Raji (cell line): ENCODE measurements around the gene TUBB6.

Experiments used
- POLR2A ChIP-seq: IDR thresholded peaks from 2 replicates; pipeline ENCODE4 v1.6.1; 2011; ENCODE audit warnings: low read depth, low read length, control low read depth; ENCODE audit not compliant: insufficient read depth

The TUBB6 gene

GRCh38 chr18:12374401-12374800 is 66.4 kb downstream of the TUBB6 start:
- no peak for TF ChIP-seq POLR2A
